Measurements from ENCODE around the gene FAM216B.
"Not testable (repeated sequence)": the region's sequence is repeated elsewhere in the genome, so short reads cannot be mapped to it uniquely, and the experiment has no call there.

The FAM216B gene
- 0 to 0.17 reads per million in 2 donors for total RNA-seq

DNA sequence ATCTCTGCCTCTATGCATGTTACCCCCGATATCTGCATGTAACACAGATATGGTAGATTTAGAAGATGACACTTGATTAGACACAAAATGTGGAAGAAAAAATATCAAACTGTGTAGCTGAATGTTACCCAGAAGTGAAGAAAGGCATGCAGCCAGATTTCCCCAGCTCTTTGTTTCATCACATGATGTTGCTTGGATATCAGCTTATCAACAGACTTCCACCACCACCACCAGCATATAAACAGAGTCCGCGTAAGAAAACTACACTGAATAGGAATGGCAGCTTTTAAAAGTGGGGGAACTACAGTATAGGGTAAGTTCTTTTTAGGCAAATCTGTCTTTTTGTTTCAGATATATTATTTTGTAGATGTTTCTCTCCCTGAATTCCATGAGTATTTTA is at the start of gene FAM216B:
Gene FAM216B (plus strand): TSS at position 233 of the 400 bp plus-strand sequence. CDS start 2,484 bp downstream, outside the sequence.
- DNase-seq, result no peak

- no peak for DNase-seq
Measured at GRCh38 chr13:42732073-42732472, 49.3 kb upstream of the FAM216B start.

GRCh38 chr13:42733046-42733445 is 48.3 kb upstream of the FAM216B start:
- DNase-seq, result no peak

- no peak for DNase-seq
Measured at GRCh38 chr13:42735010-42735409, 46.4 kb upstream of the FAM216B start.

DNA sequence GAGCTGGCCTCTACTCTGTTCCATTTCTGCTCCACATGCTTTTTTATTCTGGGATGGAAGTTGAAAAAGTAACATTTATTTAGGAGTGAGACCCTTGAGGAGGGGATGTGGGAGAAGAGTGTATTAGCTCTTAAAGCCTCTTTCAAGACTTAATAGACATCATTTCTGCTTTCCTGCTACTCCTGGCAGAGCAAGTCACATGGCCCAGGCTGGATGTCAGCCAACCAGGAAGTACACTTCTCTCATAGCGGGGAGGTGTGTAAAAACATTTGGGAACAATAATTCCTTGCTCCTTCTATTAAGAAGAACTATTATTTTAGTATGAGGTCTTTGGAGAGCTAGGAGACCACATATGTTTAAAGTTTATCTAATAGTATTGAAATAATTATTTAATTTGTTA is 40.6 kb upstream of the FAM216B start:
- no peak for DNase-seq

GRCh38 chr13:42741914-42742313 is 39.5 kb upstream of the FAM216B start:
- DNase-seq, result no peak

- DNase-seq, result no peak
Measured at GRCh38 chr13:42745655-42746054, 35.7 kb upstream of the FAM216B start.

GRCh38 chr13:42746866-42747265 is 34.5 kb upstream of the FAM216B start:
- DNase-seq, result no peak

DNA sequence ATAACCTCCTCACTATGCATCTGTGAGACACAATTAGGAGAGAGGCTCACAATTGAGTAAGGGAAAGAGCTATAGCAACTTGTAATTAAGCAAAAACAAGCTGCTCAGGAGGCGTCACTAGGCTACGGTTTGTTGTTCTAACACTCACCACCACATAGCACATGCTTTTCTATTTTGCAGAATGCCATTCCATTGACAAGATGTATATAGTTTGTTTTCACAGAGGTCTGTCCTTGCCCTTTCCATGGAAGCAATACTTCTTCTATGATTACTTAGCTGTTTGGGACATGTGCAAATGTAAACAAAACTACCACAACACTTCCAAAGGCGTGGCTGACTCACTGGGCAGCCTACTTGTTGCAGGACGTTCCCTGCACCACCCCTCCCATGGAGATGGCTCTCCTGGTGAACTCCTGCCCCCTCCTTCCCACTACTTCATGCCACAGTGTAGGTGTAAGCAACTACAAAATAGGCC is 33.9 kb upstream of the FAM216B start:
- DNase-seq, result no peak

- no peak for DNase-seq
Measured at GRCh38 chr13:42750794-42751193, 30.6 kb upstream of the FAM216B start.

GRCh38 chr13:42751693-42752092 is 29.7 kb upstream of the FAM216B start:
- no peak for DNase-seq

GRCh38 chr13:42752731-42753130 is 28.7 kb upstream of the FAM216B start:
- DNase-seq, result no peak

DNA sequence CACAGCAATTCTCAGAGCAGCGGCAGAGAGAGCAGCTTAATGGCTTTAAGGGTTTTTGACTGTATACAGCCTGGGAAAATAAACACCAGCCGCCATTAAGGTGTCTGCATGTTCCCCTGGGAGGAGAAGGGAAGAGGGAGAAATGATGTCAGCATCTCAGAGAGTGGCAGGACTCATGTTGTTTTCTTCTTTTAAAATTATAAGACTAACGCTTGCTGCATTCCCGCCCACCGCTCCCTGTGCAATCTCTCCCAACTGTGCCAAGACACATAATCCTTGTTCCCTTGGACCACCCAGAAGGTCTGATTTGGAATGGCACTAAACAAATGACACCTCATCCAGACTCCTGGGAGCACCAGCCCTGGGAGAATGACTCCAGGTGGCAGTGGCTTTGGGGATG is 27.7 kb upstream of the FAM216B start:
- DNase-seq, result no peak

DNA sequence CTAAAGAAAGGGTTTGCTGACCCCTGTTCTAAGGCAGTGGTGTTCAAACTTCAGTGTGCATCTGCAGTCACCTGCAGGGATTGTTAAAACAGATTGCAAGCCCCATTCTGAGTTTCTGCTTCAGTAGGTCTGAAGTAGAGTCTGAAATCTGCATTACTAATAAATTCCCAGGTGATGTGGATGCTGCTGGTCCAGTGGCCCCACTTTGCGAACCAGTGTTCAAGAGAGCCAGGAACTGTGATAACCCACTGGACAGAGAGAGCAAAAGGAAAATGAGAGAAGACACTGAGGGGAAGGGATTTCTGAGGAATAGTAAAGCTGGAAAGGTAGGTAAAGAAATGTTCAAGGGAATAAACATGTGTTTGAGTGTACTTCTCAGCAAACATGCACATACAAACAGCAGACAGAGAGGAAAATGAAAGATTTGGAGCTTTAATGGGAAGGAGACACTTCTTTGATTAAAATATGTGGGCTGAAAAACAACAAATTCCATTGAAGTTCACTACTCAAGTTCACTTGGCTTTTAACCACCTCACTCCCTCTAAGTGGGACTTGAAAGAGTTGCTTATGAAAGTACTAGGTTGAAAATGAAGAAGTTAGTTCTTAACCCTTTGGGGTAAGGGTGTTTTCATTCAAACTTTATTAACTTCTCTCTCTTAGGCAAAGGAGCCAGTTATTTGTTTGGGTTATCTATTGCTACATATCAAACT is 26.4 kb upstream of the FAM216B start:
- no peak for DNase-seq

DNA sequence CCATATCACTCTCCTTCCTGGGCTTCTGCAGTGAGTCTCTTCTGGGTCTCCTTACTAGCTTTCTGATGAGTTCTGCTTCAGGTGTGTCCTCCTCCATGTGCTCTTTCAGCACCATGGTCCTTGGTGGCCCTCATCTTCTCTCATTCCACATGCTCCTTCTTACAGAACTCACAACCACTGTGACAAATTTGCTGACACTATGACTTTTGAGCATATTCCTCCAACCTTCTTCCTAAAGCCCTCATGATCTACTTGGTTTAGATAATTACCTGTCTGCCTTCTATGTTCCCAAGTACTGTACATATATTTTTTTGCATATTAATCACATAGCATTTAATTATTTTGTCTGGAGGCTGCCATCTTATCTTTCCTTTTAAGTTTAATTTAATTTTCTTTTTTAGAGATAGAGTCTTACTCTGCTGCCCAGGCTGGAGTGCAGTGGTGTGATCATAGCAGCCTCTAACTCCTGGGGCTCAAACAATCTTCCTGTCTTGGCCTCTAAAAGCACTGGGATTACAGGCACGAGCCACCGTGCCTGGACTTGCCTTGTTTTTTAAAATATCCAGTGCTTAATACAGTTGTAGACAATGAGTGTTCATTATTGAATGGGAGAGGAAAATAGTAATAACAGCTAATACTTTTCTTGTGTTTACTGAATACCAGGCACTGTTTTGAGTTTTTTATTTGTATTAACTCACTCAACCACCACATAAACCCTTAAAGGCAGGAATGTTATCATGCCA is 23.5 kb upstream of the FAM216B start:
- no peak for DNase-seq

DNA sequence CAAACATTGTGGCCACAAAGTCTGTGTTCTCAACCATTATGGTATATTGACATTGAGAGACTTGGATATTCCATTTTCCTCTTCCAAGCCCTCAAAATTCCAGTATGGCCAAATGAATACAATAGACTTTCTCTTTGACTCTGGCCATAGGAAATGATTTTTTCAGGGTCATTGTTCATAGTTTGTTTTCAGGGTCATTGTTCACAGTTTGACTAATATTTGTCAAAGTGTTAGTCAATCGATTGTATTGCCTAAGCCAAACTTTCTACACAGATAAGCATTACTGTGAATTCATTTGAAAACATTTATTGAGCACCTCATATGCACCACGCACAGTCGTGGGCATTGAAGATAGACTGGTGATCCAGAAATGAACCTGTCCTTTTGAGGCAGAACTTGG is 22.9 kb upstream of the FAM216B start:
- no peak for DNase-seq

DNA sequence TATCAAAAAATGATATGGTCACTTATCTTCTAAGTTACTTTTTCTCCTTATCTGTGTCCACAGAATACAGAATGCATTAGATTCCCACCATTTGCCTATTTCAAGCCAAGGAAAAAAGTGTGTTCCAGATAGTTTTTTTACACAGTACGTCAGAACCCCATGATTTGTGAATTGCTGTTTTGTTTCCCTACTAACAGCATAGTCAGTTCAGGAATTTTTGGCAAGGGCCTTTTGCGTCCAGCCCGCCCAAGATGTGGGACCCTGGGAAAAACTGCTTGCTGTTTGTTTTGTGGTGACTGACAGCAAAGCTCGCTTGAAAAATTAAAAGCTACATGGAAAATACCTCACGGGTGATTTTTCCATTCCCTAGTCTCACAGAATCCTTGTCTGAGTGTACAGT is 20.4 kb upstream of the FAM216B start:
- DNase-seq, result no peak

DNA sequence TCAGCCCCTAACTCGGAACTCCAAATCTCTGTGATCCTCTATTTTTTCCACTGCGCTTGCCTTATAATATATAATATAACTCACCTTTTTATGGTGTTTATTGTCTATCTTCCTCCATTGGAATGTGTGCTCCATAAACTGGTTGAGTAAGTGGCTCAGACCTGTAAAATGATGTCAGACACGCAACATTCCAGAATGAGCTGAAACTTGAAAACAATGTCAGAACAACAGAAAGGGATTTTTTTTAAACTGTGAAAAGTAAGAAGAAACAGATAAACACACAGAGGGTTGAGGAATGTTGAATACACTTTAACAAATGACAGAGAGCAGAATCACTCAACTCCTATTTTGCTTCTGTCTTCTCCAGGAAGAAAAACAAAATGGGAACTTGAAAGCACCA is 19.1 kb upstream of the FAM216B start:
- DNase-seq, result no peak

GRCh38 chr13:42762917-42763316 is 18.5 kb upstream of the FAM216B start:
- DNase-seq, result no peak

- DNase-seq, result no peak
Measured at GRCh38 chr13:42766016-42766415, 15.4 kb upstream of the FAM216B start.

GRCh38 chr13:42769650-42770049 is 11.7 kb upstream of the FAM216B start:
- DNase-seq, result no peak

- not testable (repeated sequence) for DNase-seq
Measured at GRCh38 chr13:42776558-42776957, 4.8 kb upstream of the FAM216B start.

DNA sequence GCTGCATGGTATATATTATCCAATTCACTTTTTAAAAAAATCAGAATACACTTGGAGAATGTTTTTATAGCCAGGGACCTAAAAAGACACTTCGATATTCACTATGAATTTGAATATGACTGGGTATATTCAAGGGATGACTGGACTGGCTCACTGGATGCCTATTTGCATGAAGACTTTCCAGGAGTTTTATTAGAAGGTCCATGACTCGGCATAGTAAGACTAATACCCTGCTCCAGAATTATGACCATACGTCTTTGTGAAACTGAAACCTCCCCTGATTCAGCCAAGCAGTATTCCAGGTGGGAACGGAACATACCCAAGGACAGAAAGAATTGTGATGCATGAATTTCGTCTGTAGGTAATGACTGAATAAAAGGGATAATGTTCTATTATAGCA is 3.9 kb upstream of the FAM216B start:
- DNase-seq, result no peak

GRCh38 chr13:42780044-42780443 is 1.3 kb upstream of the FAM216B start:
- no peak for DNase-seq

All from activated gamma-delta T cell (primary cell).